C1 segment of cervical spinal cord (tissue), 14 donors: ENCODE results near the gene PRM3.

Experiments
- DNase-seq, 14 donors: peaks; one replicate each; lab custom pipeline; 2025; lab: John Stamatoyannopoulos, UW

PRM3 gene

DNA sequence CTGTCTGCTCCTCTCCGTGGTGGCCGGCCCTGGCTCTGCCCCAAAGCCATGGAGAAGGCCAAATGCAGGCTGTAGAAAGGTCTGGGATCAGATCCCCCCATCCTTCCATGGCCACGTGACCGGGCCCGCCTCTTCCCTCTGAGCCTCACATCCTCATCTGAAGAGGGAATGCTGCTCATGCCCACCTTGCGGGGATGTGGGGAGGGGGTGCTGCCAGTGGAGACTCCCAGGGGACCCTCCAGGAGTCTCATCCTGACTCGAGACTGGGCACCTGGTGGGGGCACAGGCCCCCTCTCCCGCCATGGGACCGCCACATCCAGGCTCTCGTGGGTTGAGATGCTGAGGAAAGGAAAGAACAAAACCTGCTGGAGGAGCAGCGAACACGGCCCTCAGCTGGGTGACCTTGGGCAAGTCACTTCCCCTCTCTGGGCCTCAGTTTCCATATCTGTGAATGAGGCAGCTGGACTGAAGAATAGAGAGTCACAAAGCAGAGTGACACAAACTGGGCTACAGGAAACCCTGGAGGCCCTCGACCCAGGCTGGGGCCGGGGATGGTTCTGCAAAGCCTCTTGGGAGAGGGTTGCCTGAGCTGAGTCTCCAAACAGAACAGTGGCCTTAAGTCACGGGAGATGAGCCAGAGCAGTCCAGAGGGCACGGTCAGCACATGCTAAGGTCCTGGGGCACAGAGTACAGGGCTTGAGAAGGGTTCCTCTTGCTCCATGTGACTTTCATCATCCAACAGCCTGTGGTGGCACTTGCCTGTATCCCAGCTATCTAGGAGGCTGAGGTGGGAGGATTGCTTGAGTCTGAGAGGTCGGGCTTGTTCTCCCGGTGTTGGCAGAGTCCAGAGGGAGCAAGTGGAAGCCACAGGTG, 47.5 kb downstream of the PRM3 start:
- DNase-seq, result no peak

DNA sequence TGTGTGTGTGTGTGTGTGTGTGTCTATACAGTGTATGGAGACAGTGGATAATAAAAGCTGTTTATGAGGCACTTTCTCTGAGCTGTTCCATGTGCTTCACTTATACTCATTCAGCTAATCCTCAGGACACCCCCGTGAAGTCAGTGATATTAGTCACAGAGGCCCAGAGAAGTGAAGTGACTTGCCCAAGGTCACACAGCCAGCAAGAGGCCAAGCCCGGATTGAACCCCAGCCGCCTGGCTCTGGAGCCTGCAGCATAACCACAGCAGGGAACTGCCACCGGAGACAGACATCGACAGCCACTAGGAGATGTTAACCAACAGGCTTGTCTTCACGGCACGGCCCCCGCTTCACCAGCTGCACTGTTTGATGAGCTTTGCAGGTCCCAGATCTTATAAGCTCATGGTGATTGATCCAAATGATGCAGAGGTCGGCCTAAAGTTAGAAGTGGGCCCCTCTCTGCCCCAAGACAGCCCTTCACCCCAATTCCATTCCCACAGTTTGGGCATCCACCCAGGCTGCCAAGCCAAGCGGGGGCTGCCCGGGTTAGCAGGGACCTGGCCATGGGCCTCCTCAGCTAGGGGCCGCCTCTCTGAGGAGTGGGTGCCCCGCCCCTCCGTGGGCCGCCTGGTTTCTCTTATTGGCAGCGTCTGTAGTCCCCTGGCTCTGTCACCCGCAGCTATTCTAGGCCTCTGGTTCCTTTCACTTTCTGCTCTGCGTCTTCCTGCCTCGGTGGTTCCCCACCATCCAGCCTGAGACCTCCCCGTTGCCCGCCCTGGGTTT, 48.3 kb downstream of the PRM3 start:
- peak in 2 of 14 donors; percentile 5 for DNase-seq

DNA sequence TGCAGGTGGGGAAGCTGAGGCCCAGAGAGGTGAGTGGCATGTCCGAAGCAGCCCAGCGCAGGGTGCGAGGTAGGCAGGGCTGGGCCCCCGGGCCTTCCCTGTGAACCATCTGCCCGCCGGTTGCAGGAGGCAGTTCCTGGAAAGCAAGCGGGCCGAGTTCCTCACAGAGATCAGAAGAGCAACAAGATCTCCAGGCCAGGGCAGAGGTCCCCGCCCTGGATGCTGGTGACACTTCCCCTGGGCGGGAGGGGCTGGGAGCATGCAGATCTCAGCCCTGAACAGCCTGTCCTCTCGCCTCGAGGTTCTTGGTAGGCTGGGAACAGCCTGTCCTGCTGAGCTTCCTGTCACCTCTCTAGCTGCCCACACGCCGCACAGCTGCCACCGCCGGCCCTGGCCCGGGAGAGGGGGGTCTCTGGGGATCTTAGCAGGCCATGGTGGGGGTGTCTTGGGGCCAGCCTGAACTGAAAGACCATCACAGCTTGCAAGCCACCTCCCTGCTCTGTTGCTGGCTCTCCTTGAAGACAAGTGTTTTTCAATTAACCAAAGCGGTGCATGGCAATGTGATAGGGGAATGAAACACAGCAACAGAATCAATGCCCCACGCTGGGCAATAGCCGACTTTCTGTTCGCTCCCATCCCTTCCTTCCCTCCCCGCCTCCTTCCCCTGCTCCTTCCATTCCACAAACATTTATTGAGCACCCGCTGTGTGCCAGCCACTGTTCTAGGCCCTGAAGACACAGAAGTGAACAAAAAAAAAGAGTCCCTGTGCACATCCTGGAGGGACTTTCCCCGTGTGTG, 49.1 kb downstream of the PRM3 start:
- peak in 7 of 14 donors; percentile 2 to 89 (median 32) for DNase-seq
